SK-N-SH (cell line): Measurements from ENCODE around the gene ASCC1. TPM values are rescaled to one million over a fixed set of nuclear protein-coding genes. Genes with fewer than 3 reads are reported as not detected.

Experiments
- CTCF ChIA-PET: fragments of 300-600, 350-600 bp; formaldehyde crosslinking; extraction: SDS; loops from one replicate; lab custom pipeline; 2021; lab: Yijun Ruan, JAX
- POLR2A ChIA-PET: fragments of 350-600 bp; sonication (Branson Sonifier 250); formaldehyde crosslinking; extraction: SDS; loops from one replicate; lab custom pipeline; 2020; ENCODE audit warnings: antibody characterized with exemption, inconsistent platforms; lab: Yijun Ruan, JAX
- DNase-seq: peaks from one replicate; pipeline ENCODE4 v3.0.0; 2012
- H2AFZ ChIP-seq: fragments of 200-600 bp; sonication (generic); 2 replicates; pipeline ENCODE4 v1.8.1; 2016; ENCODE audit warnings: antibody characterized with exemption, mild to moderate bottlenecking, low read depth
- H3F3A ChIP-seq: fragments of 200-600 bp; sonication (generic); replicated peaks from 2 replicates; pipeline ENCODE3; 2016; ENCODE audit warnings: antibody characterized with exemption, mild to moderate bottlenecking; ENCODE audit not compliant: insufficient read depth
- H3K27ac ChIP-seq, 2 experiments: fragments of 200-500 bp in 1 of 2; fragments of 200-600 bp in 1 of 2; sonication (Bioruptor generic) in 1 of 2; sonication (generic), shearing (Covaris generic) in 1 of 2; 2 replicates each; pipeline versions ENCODE4 v1.5.1 to v1.6.1; 2014 to 2016; ENCODE audit warnings: low read depth in 2 of 2, inconsistent platforms in 1 of 2, low read length in 1 of 2, mild to moderate bottlenecking in 1 of 2, mixed read lengths in 1 of 2
- H3K27me3 ChIP-seq: fragments of 200-600 bp; sonication (generic), shearing (Covaris generic); 2 replicates; pipeline ENCODE4 v1.6.1; 2016; ENCODE audit warnings: mixed run types; ENCODE audit not compliant: insufficient read depth
- H3K36me3 ChIP-seq, 2 experiments: fragments of 200-500 bp in 1 of 2; fragments of 200-600 bp in 1 of 2; sonication (Bioruptor generic) in 1 of 2; sonication (generic) in 1 of 2; replicated peaks in 1 of 2; 2 replicates each; pipeline versions ENCODE3 to v1.5.1; 2014 to 2016; ENCODE audit warnings: low read length in 1 of 2, mild to moderate bottlenecking in 1 of 2; ENCODE audit not compliant: insufficient read depth in 2 of 2, control insufficient read depth in 1 of 2
- H3K4me1 ChIP-seq, 2 experiments: fragments of 200-500 bp in 1 of 2; fragments of 200-600 bp in 1 of 2; sonication (Bioruptor generic) in 1 of 2; sonication (generic), shearing (Covaris generic) in 1 of 2; 2 replicates each; pipeline versions ENCODE4 v1.5.1 to v1.6.1; 2014 to 2016; ENCODE audit warnings: low read depth in 1 of 2, low read length in 1 of 2, mixed run types in 1 of 2; ENCODE audit not compliant: insufficient read depth in 2 of 2, control insufficient read depth in 1 of 2
- H3K4me2 ChIP-seq: fragments of 200-600 bp; sonication (generic), shearing (Covaris generic); 2 replicates; pipeline ENCODE4 v1.6.1; 2017; ENCODE audit warnings: mixed run types
- H3K4me3 ChIP-seq, 2 experiments: fragments of 200-500 bp in 1 of 2; fragments of 200-600 bp in 1 of 2; sonication (Bioruptor generic) in 1 of 2; sonication (generic), shearing (Covaris generic) in 1 of 2; 2 replicates each; pipeline versions ENCODE4 v1.5.1 to v1.8.1; 2014 to 2016; ENCODE audit warnings: low read depth in 2 of 2, inconsistent platforms in 1 of 2, low read length in 1 of 2, mild to moderate bottlenecking in 1 of 2, mixed read lengths in 1 of 2, moderate library complexity in 1 of 2
- H3K79me2 ChIP-seq: fragments of 200-600 bp; sonication (generic); 2 replicates; pipeline ENCODE4 v1.8.1; 2017; ENCODE audit warnings: mild to moderate bottlenecking; ENCODE audit not compliant: insufficient read depth
- H3K9ac ChIP-seq: fragments of 200-600 bp; sonication (generic); 2 replicates; pipeline ENCODE4 v1.6.1; 2017; ENCODE audit warnings: mixed run types
- H3K9me2 ChIP-seq: fragments of 200-600 bp; sonication (generic); 2 replicates; pipeline ENCODE4 v1.6.1; 2017; ENCODE audit warnings: mixed run types
- H3K9me3 ChIP-seq: fragments of 200-600 bp; sonication (generic); 2 replicates; pipeline ENCODE4 v1.6.1; 2017; ENCODE audit warnings: mixed run types, mild to moderate bottlenecking, moderate library complexity
- H4K20me1 ChIP-seq: fragments of 200-600 bp; sonication (generic); 2 replicates; pipeline ENCODE4 v1.6.1; 2017; ENCODE audit warnings: mild to moderate bottlenecking, mixed run types; ENCODE audit not compliant: insufficient read depth
- CHD2 ChIP-seq: fragments of 150-350 bp; IDR thresholded peaks from 2 replicates; pipeline ENCODE4 v1.6.1; 2018; ENCODE audit warnings: low read length; ENCODE audit not compliant: partially characterized antibody
- EP300 ChIP-seq, 2 experiments: IDR thresholded peaks; 2 replicates each; pipeline versions ENCODE4 v1.4.0 to v1.6.1; 2012; ENCODE audit warnings: borderline replicate concordance in 1 of 2, low read depth in 1 of 2, low read length in 1 of 2
- EZH2phosphoT487 ChIP-seq: fragments of 200-600 bp; sonication (generic); IDR thresholded peaks from 2 replicates; pipeline ENCODE4 v1.6.1; 2017; ENCODE audit warnings: low read depth, mixed run types, mild to moderate bottlenecking, antibody characterized with exemption, moderate library complexity, borderline replicate concordance
- FOSL2 ChIP-seq: IDR thresholded peaks from 2 replicates; pipeline ENCODE4 v1.4.0; 2012; ENCODE audit warnings: low read depth, mild to moderate bottlenecking, moderate library complexity, borderline replicate concordance
- FOXJ3 ChIP-seq: sonication (generic); formaldehyde crosslinking; IDR thresholded peaks from 2 replicates; pipeline ENCODE4 v1.5.1; 2020; ENCODE audit warnings: mild to moderate bottlenecking, missing genetic modification reagents
- FOXM1 ChIP-seq: IDR thresholded peaks from 2 replicates; pipeline ENCODE4 v1.4.0; 2012; ENCODE audit warnings: low read depth, mild to moderate bottlenecking
- GABPA ChIP-seq: IDR thresholded peaks from 2 replicates; pipeline ENCODE4 v1.4.0; 2012; ENCODE audit warnings: low read depth, mild to moderate bottlenecking
- GATA2 ChIP-seq: sonication (generic); formaldehyde crosslinking; IDR thresholded peaks from 2 replicates; pipeline ENCODE4 v1.5.0; 2020; ENCODE audit warnings: mild to moderate bottlenecking, missing genetic modification reagents
- IRF3 ChIP-seq: fragments of 150-350 bp; IDR thresholded peaks from 2 replicates; pipeline ENCODE4 v1.6.1; 2016; ENCODE audit warnings: mild to moderate bottlenecking, low read depth, low read length
- JUND ChIP-seq: IDR thresholded peaks from 2 replicates; pipeline ENCODE4 v1.4.0; 2012
- MEF2A ChIP-seq: IDR thresholded peaks from 2 replicates; pipeline ENCODE4 v1.4.0; 2012; ENCODE audit warnings: low read depth, borderline replicate concordance
- NFIC ChIP-seq: IDR thresholded peaks from 2 replicates; pipeline ENCODE4 v1.4.0; 2012; ENCODE audit warnings: borderline replicate concordance
- PBX3 ChIP-seq: IDR thresholded peaks from 2 replicates; pipeline ENCODE4; 2012
- RAD21 ChIP-seq: IDR thresholded peaks from 2 replicates; pipeline ENCODE4 v1.6.1; 2012; ENCODE audit warnings: mild to moderate bottlenecking, low read length
- RFX5 ChIP-seq: IDR thresholded peaks from 2 replicates; pipeline ENCODE4 v1.6.1; 2012; ENCODE audit warnings: mild to moderate bottlenecking, improper control_type of control experiment, low read length
- RXRA ChIP-seq: IDR thresholded peaks from 2 replicates; pipeline ENCODE4 v1.4.0; 2012; ENCODE audit warnings: low read depth, mild to moderate bottlenecking, borderline replicate concordance
- SIN3A ChIP-seq: IDR thresholded peaks from 2 replicates; pipeline ENCODE4 v1.6.1; 2012; ENCODE audit warnings: low read depth, mild to moderate bottlenecking, low read length, moderate library complexity, borderline replicate concordance
- SMC3 ChIP-seq: IDR thresholded peaks from 2 replicates; pipeline ENCODE4 v1.6.1; 2012; ENCODE audit warnings: low read depth, low read length, improper control_type of control experiment
- TAF1 ChIP-seq: IDR thresholded peaks from 2 replicates; pipeline ENCODE4 v1.6.1; 2012; ENCODE audit warnings: low read depth, mild to moderate bottlenecking, low read length, moderate library complexity, borderline replicate concordance
- TCF12 ChIP-seq: IDR thresholded peaks from 2 replicates; pipeline ENCODE4 v1.4.0; 2012
- YY1 ChIP-seq: IDR thresholded peaks from 2 replicates; pipeline ENCODE4 v1.4.0; 2012; ENCODE audit warnings: low read depth, mild to moderate bottlenecking
- WGBS: methylation state at CpG from one replicate; pipeline ENCODE4 v1.1.6; 2017; ENCODE audit warnings: low lambda C conversion rate; 5-methylcytosine and 5-hydroxymethylcytosine counted together
- polyA plus RNA-seq, 3 experiments: library from polyadenylated mRNA; depleted of rRNA; stranded (reverse); fragments of >200 nt; gene quantifications; 2 replicates each; pipeline ENCODE4 v1.2.3, GENCODE V29; 2012
- TF ChIP-seq, protein P1 (sequence below): fragments of 150-350 bp; IDR thresholded peaks from 2 replicates; pipeline ENCODE4 v1.6.1; 2017; ENCODE audit warnings: antibody characterized with exemption, low read length, low read depth, borderline replicate concordance
- TF ChIP-seq, protein P2 (sequence below): IDR thresholded peaks from 2 replicates; pipeline ENCODE4 v1.4.0; 2012; ENCODE audit warnings: low read depth
- TF ChIP-seq, protein P3 (sequence below): IDR thresholded peaks from 2 replicates; pipeline ENCODE4 v1.6.1; 2012; ENCODE audit warnings: mild to moderate bottlenecking, low read depth, low read length, moderate library complexity

ASCC1 gene
- polyA plus RNA-seq, 1 of the 3 experiments (the other 2 are of a cell fraction), result 15.0 TPM

DNA sequence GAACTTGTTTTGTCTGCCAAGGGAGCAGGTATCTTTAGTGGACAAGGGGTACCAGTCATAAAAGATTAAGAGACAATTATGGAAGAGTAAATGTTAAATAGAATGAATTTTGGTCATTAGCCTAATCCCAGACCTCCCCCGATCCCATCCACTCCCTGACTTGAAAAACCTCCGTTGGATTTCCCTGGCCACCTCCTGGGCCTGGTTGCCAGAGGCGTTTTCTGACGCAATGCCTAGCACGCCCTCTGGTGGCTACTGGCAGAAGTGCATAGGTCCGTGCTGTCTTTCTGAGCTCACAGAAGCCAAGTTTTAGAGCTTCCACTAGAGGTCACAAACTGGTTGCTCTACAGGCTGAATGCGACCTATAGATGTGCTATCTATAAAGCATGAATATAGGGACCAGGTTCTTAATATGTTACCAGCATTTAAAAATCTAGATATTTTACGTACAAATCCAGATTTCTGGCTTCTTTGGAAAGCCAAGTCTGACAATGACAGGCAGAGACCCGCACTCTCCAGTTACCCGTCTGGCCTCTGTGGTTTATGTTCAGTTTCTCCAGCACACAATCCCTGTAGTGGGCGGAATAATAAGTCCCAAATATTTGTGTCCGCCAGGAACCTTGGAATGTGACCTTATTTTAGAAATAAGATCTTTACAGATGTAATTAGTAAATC lies 167.5 kb downstream of the ASCC1 start:
- DNase-seq, result peak; percentile 88
- peak overlapping the region in 1 of 2 experiments; percentile 46; a peak in 1 of 4 replicates for H3K4me3 ChIP-seq
- H2AFZ ChIP-seq, result no peak overlapping the region; the same call in 1 of the 2 replicates
- peaks cover 0 to 7% of the 10 kb centered on the region in 2 experiments; a peak in 1 of 4 replicates for H3K4me1 ChIP-seq
- H3K36me3 ChIP-seq, result no peaks in the 10 kb centered on the region
- H3F3A ChIP-seq, result no peaks in the 10 kb centered on the region
- H3K4me2 ChIP-seq, result no peak overlapping the region
- no peaks in the 10 kb centered on the region for H3K9me3 ChIP-seq
- no peaks in the 10 kb centered on the region for H3K79me2 ChIP-seq
- H3K27ac ChIP-seq, result no peak overlapping the region
- H3K9me2 ChIP-seq, result no peaks in the 10 kb centered on the region
- POLR2A ChIA-PET, result interaction anchor here (0.9 to 1.1 kb wide), 3 partner anchors 93 to 225 kb away, joined by 3 to 5 read pairs (median 5); partner anchors contain the start of genes ANAPC16 and ASCC1
- CTCF ChIA-PET, result interaction anchor here (0.6 to 11.9 kb wide), 81 partner anchors 10 to 362 kb away, joined by 3 to 250 read pairs (median 5); partner anchors contain the start of genes ANAPC16, ASCC1, CHST3 and DDIT4
- no peak overlapping the region for H3K9ac ChIP-seq
- H3K27me3 ChIP-seq, result no peaks in the 10 kb centered on the region
- no peaks in the 10 kb centered on the region for H4K20me1 ChIP-seq
- 28% methylated on average over 12 of the region's 12 CpGs for WGBS
- TF ChIP-seq FOXJ3 (no peak), RAD21 (peak; percentile 100), CHD2 (peak; percentile 77), JUND (no peak), RFX5 (peak; percentile 77), PBX3 (no peak), RXRA (no peak), EP300 (IDR thresholded peaks at IDR 0.05; ENCODE audit: borderline replicate concordance in 1 of 2, low read depth in 1 of 2, low read length in 1 of 2) (peak in 1 of 2 experiments; percentile 31; a peak in 1 of 4 replicates), TAF1 (no peak), IRF3 (no peak), TCF12 (no peak), GABPA (no peak), FOXM1 (no peak), NFIC (0 out of 2 replicates have a peak, but pooled peaks have one; percentile 26), SMC3 (peak; percentile 100), GATA2 (CRISPR knock-in tag) (no peak), FOSL2 (no peak), MEF2A (no peak), EZH2phosphoT487 (no peak), SIN3A (no peak), YY1 (no peak)
- TF ChIP-seq, protein P1, sequence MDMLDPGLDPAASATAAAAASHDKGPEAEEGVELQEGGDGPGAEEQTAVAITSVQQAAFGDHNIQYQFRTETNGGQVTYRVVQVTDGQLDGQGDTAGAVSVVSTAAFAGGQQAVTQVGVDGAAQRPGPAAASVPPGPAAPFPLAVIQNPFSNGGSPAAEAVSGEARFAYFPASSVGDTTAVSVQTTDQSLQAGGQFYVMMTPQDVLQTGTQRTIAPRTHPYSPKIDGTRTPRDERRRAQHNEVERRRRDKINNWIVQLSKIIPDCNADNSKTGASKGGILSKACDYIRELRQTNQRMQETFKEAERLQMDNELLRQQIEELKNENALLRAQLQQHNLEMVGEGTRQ, result no peak
- TF ChIP-seq, protein P2, sequence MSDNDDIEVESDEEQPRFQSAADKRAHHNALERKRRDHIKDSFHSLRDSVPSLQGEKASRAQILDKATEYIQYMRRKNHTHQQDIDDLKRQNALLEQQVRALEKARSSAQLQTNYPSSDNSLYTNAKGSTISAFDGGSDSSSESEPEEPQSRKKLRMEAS, result no peak
- TF ChIP-seq, protein P3, sequence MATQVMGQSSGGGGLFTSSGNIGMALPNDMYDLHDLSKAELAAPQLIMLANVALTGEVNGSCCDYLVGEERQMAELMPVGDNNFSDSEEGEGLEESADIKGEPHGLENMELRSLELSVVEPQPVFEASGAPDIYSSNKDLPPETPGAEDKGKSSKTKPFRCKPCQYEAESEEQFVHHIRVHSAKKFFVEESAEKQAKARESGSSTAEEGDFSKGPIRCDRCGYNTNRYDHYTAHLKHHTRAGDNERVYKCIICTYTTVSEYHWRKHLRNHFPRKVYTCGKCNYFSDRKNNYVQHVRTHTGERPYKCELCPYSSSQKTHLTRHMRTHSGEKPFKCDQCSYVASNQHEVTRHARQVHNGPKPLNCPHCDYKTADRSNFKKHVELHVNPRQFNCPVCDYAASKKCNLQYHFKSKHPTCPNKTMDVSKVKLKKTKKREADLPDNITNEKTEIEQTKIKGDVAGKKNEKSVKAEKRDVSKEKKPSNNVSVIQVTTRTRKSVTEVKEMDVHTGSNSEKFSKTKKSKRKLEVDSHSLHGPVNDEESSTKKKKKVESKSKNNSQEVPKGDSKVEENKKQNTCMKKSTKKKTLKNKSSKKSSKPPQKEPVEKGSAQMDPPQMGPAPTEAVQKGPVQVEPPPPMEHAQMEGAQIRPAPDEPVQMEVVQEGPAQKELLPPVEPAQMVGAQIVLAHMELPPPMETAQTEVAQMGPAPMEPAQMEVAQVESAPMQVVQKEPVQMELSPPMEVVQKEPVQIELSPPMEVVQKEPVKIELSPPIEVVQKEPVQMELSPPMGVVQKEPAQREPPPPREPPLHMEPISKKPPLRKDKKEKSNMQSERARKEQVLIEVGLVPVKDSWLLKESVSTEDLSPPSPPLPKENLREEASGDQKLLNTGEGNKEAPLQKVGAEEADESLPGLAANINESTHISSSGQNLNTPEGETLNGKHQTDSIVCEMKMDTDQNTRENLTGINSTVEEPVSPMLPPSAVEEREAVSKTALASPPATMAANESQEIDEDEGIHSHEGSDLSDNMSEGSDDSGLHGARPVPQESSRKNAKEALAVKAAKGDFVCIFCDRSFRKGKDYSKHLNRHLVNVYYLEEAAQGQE, result no peak
